GM12892 (cell line): Measurements from ENCODE around the gene CPPED1.

Source experiments
- POLR2A ChIP-seq: IDR thresholded peaks from 2 replicates; pipeline ENCODE4 v1.6.1; 2011; ENCODE audit warnings: low read depth, low read length, control low read depth
- POLR2AphosphoS5 ChIP-seq: IDR thresholded peaks from 2 replicates; pipeline ENCODE4 v1.6.1; 2011; ENCODE audit warnings: low read depth, low read length, control low read depth

DNA sequence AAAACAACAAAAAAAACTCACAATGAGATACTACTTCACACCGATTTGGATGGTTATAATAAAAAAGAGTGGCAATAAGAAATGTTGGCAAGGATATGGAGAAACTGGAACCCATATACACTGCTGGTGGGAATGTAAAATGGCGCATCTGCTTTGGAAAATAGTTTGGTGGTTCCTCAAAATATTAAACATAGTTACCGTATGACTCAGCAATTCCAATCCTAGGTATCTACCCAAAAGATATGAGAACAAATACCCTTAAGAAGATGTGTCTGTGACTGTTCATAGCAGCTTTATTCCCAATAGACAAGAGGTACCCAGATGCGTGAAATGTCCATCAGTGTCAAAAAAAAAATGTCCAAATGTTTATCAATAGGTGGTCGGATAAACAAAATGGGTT, 7.2 kb downstream of the CPPED1 start:
- TF ChIP-seq POLR2A: no peak
- no peak for TF ChIP-seq POLR2AphosphoS5
